GM18870 (cell line): ENCODE measurements around the gene C4orf50.

Experiments used
- ATAC-seq: cut with Tn5 transposase; IDR thresholded peaks from one replicate; pipeline ENCODE4 v1.9.1; 2021; ENCODE audit warnings: moderate library complexity; ENCODE audit not compliant: unreplicated experiment

Gene C4orf50

DNA sequence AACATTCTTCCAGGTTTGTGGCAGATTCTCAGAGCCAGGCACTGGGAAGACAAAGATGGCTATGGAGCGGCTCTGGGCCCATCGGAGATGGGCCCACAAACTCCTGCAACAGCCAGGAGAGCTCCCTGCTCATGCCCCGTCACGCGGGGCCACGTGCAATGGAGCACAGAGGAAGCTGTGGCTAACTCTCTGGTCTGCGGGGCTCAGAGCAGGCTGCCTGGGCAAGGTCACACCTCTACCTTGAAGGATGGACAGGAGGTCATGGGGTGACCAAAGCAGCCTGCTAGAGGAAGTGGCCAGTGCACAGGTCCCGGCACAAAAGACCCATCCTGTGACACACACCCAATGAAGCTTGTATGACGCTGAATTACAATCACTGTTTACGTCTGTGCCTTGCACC lies 45.2 kb downstream of the C4orf50 start:
- no peak for ATAC-seq

GRCh38 chr4:5972571-5972970 lies 45.7 kb downstream of the C4orf50 start:
- ATAC-seq: no peak

DNA sequence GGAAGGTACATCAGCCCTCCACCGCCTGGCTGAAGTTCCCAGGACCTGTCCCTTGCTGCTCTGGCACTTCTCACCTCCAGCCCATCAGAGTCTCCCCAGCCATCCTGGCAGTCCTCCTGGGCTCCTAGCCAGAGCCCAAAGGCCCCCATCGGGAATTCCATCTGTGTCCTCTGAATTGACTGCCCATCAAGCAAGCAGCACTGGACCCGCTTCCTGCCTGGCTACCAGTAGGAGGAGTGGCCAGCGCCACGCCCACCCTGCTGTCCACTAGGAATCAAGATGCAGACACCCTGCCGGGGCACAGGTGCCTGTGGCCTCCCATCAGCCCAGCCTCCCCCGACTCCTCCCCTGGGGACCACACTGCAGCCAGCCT lies 47.2 kb downstream of the C4orf50 start:
- ATAC-seq: no peak

- ATAC-seq: no peak
Measured at GRCh38 chr4:5970381-5971077, 47.7 kb downstream of the C4orf50 start.

GRCh38 chr4:5969777-5970176 lies 48.5 kb downstream of the C4orf50 start:
- no peak for ATAC-seq

GRCh38 chr4:5969336-5969735 lies 48.9 kb downstream of the C4orf50 start:
- ATAC-seq: no peak

GRCh38 chr4:5968246-5968645 lies 50.0 kb downstream of the C4orf50 start:
- ATAC-seq: no peak

DNA sequence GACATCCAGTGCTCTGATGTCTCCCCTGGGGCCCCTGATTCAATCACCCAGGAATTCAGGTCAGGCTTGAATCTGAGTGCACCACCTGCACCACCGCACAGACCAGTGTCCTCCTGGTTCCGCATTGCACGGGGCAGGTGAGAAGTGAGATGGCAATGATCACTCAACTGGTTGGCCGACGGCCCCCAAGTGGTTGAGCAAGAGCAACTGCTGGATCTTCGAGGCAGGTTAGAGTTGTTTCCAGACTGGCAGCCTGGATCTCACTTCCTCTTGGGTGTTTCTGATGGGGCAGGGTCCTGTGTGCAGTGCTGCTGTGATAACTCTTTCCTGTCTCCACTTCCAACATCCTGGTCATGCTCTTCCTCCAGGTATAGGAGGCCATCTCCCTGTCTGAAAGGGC lies 50.4 kb downstream of the C4orf50 start:
- no peak for ATAC-seq

DNA sequence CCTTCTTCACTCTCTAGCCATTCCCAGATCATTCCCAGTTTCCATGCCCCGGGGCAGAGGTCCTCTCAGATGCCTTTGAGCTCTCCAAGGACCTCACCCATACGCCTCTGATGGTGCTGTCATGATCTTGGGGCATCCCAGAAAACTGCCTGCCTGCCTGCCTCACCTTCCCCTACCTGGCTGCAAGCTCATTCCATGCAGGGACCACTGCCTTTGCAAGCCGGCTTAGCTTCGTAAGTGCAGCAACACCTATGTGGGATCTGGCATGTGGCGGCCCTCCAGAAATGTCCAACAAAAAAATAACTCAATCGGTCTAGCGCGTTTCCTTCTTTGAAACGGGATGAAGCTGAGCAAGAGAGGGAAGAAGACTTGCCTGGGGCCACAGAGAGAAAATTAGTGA lies 53.0 kb downstream of the C4orf50 start:
- no peak for ATAC-seq

- no peak for ATAC-seq
Measured at GRCh38 chr4:5964030-5964429, 54.2 kb downstream of the C4orf50 start.

- ATAC-seq: no peak
Measured at GRCh38 chr4:5963611-5964010, 54.6 kb downstream of the C4orf50 start.

DNA sequence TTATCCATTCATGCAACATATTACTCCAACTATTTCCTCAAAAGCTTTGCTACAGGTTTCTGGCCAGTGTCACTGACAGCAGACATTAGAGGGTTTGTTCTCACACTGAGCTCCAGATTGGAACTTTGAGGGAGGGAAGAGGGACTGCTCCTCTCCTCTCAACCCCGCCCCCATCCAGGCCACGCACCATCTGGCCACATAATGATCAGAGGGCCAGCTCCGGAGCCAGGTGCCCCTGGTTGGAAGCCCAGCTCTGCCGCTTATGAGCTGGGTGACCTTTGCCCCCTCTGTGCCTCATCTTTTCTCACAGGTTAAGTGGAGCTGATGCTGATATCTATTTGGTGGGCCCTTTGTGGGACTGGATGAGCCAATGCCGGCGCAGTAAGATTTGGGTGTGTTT lies 55.8 kb downstream of the C4orf50 start:
- ATAC-seq: no peak

DNA sequence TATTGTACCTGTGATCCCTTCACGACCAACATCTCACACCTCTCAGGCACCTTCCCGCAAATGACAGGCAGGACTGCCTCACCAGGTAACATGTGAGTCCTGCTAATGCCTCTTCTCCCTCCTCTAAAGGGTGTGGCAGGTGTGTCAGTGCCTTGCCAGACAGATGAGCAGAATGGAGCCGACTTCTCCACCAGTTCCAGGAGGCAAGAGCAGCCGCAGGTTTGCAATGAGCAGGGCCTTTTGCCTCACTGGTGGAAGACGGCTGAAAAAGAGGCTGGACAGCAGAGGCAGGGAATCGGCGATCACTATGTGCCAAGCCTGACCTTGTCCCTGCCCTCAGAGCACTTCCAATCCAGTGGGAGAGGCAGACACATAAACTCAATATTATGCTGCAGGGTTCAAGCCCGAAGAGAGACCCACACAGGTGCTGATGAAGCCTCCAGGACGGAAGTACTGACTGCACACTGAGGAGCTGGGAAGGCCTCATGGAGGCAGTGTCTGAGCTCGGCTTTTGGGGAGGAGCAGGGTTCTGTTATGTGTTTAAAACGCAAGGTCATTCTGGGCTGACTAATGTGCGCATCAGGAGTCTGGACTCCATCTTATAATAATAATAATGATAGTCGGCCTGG lies 57.9 kb downstream of the C4orf50 start:
- no peak for ATAC-seq

DNA sequence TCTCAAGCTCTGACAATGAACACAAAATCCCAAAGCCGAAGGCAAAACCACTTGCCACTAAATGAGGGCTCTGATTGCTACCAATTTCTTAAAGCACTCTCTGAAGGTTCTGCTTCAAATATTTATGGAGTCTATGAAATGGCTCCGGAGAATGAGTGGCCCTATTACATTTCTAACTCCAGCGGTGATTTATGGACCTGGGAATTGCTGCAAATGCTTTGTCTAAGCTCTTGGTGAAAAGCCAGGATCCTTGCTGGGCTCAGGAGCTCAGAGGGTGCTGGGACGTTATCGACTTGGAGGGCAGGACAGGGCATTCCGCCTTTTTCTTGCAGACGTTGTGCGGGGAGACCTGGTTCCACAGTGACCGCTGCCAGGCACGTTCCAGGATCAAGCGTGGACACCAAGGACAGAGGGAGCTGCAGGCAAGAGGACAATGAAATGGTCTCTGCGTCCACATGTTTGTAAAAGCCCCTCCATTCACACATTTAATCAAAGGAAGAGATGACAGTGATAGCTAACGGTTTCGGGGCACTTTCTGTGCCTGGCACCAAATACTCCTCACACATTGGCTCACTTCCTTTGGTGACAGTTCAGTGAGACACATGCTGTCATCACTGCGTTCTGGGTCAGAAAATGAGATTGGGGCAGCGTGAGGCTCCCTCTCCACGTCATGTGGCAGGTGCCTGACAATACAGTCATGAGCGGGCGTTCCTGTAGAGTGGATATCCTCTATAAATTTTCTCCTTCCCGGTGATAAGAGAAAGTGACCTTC lies 58.8 kb downstream of the C4orf50 start:
- ATAC-seq: no peak

DNA sequence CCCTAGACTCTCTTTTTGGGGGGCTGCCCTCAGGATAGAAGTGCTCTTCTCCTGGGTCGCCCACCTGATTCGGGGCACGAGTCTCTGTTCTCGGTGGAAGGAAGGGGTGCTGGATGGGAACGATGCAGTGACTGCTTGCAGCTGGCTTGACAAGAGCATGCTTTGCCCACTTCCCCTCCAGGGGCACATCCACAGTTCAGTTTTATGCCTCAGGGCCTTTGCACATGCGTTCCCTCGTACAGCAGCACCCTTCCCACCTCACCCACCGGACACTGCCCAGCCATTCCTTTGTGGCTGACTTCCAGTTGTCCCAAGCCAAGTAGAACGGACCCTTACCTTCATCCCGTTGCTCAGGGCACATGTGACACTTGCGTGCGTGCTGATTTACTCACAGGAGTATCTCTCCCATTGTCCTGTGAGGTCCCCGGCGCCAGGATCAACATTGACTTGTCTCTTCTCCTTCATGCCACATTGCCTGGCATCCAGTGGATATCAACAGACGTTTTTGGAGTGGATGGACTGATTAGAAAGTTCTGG lies 60.0 kb downstream of the C4orf50 start:
- ATAC-seq: no peak

GRCh38 chr4:5957076-5957475 lies 61.2 kb downstream of the C4orf50 start:
- ATAC-seq: no peak

- ATAC-seq: no peak
Measured at GRCh38 chr4:5956285-5957021, 61.8 kb downstream of the C4orf50 start.

DNA sequence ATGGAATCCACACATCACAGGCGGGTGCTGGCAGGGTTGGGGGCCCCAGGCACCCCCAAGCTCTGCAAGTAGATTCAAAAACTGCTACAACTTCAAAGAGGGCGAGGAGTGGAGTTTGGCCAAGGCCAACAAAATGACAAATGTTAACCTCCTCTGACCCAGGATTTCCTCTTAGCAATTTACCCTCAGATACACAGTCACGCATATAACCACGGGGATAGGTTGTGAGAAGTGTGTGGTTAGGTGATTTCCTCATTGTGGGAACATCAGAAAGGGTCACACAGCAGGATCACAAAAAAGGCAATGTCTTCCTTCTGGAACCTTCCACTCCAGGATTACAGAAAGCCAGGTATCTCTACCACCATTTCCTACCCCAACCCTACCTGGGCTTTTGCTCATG lies 62.4 kb downstream of the C4orf50 start:
- no peak for ATAC-seq

- no peak for ATAC-seq
Measured at GRCh38 chr4:5955201-5955821, 62.9 kb downstream of the C4orf50 start.

- ATAC-seq: no peak
Measured at GRCh38 chr4:5954056-5954760, 64.0 kb downstream of the C4orf50 start.
